GM18511 (cell line): Measurements from ENCODE around the gene EXOC6B.
"Not testable (repeated sequence)": the region's sequence is repeated elsewhere in the genome, so short reads cannot be mapped to it uniquely, and the experiment has no call there.

ENCODE experiments used
- ATAC-seq: cut with Tn5 transposase; IDR thresholded peaks from one replicate; pipeline ENCODE4 v1.9.1; 2021; ENCODE audit warnings: mild to moderate bottlenecking, moderate library complexity; ENCODE audit not compliant: unreplicated experiment

The EXOC6B gene

GRCh38 chr2:72555943-72556342 is 269.9 kb downstream of the EXOC6B start:
- ATAC-seq = no peak

GRCh38 chr2:72555363-72555762 is 270.5 kb downstream of the EXOC6B start:
- ATAC-seq = not testable (repeated sequence)

- not testable (repeated sequence) for ATAC-seq
These were observed 270.9 kb downstream of the EXOC6B start for GRCh38 chr2:72554910-72555309.

- ATAC-seq = no peak
These were observed 271.5 kb downstream of the EXOC6B start for GRCh38 chr2:72554381-72554780.

- no peak for ATAC-seq
These were observed 277.6 kb downstream of the EXOC6B start for GRCh38 chr2:72548081-72548764.

GRCh38 chr2:72545790-72546189 is 280.0 kb downstream of the EXOC6B start:
- ATAC-seq = no peak

GRCh38 chr2:72544554-72544953 is 281.3 kb downstream of the EXOC6B start:
- no peak for ATAC-seq

GRCh38 chr2:72543497-72544216 is 282.2 kb downstream of the EXOC6B start:
- ATAC-seq = no peak

- no peak for ATAC-seq
These were observed 286.7 kb downstream of the EXOC6B start for GRCh38 chr2:72539071-72539552.

- ATAC-seq = no peak
These were observed 287.3 kb downstream of the EXOC6B start for GRCh38 chr2:72538486-72538885.

- ATAC-seq = not testable (repeated sequence)
These were observed 290.2 kb downstream of the EXOC6B start for GRCh38 chr2:72535586-72535985.

GRCh38 chr2:72533765-72534164 is 292.1 kb downstream of the EXOC6B start:
- ATAC-seq = no peak

GRCh38 chr2:72527424-72527823 is 298.4 kb downstream of the EXOC6B start:
- ATAC-seq = no peak

GRCh38 chr2:72526623-72527022 is 299.2 kb downstream of the EXOC6B start:
- ATAC-seq = no peak

GRCh38 chr2:72524071-72524470 is 301.8 kb downstream of the EXOC6B start:
- ATAC-seq = no peak

- no peak for ATAC-seq
These were observed 310.1 kb downstream of the EXOC6B start for GRCh38 chr2:72515696-72516095.

- no peak for ATAC-seq
These were observed 312.8 kb downstream of the EXOC6B start for GRCh38 chr2:72513011-72513410.

GRCh38 chr2:72512376-72512775 is 313.5 kb downstream of the EXOC6B start:
- ATAC-seq = no peak

GRCh38 chr2:72511906-72512305 is 313.9 kb downstream of the EXOC6B start:
- ATAC-seq = no peak

- no peak for ATAC-seq
These were observed 328.1 kb downstream of the EXOC6B start for GRCh38 chr2:72497763-72498162.

GRCh38 chr2:72496479-72496878 is 329.4 kb downstream of the EXOC6B start:
- no peak for ATAC-seq

GRCh38 chr2:72494392-72494791 is 331.4 kb downstream of the EXOC6B start:
- ATAC-seq = no peak
